Mesendoderm (in vitro differentiated cells): ENCODE results near the gene FAIM.
A peak's percentile ranks its signal among the peaks of the same experiment; 100 is the strongest.
"Not testable (repeated sequence)": the region's sequence is repeated elsewhere in the genome, so short reads cannot be mapped to it uniquely, and the experiment has no call there.

ENCODE experiments used
- DNase-seq: peaks from one replicate; pipeline ENCODE4 v3.0.0; 2013
- H2AK5ac ChIP-seq: 2 replicates; pipeline ENCODE4 v1.6.1; 2013; ENCODE audit warnings: low read length, inconsistent platforms
- H2BK120ac ChIP-seq: 2 replicates; pipeline ENCODE4 v1.6.1; 2013; ENCODE audit warnings: low read depth, mild to moderate bottlenecking, low read length, moderate library complexity, mixed read lengths
- H2BK15ac ChIP-seq: replicated peaks from 2 replicates; pipeline ENCODE4 v1.6.1; 2013; ENCODE audit warnings: low read depth, mild to moderate bottlenecking, moderate library complexity
- H2BK5ac ChIP-seq: 2 replicates; pipeline ENCODE4 v1.6.1; 2013; ENCODE audit warnings: low read length, inconsistent platforms
- H3K18ac ChIP-seq: 2 replicates; pipeline ENCODE4 v1.6.1; 2013; ENCODE audit warnings: mild to moderate bottlenecking, low read length, mixed read lengths
- H3K23ac ChIP-seq: one replicate; pipeline ENCODE4 v1.6.1; 2013; ENCODE audit warnings: low read length
- H3K27ac ChIP-seq: 2 replicates; pipeline ENCODE4 v1.5.1; 2013; ENCODE audit warnings: low read depth, mild to moderate bottlenecking, inconsistent platforms, low read length, moderate library complexity
- H3K27me3 ChIP-seq: 2 replicates; pipeline ENCODE4 v1.6.1; 2013; ENCODE audit warnings: low read length, control low read depth, mild to moderate bottlenecking, inconsistent platforms; ENCODE audit not compliant: insufficient read depth, poor library complexity
- H3K36me3 ChIP-seq: 2 replicates; pipeline ENCODE4 v1.6.1; 2013; ENCODE audit warnings: low read length, inconsistent platforms; ENCODE audit not compliant: control insufficient read depth, insufficient read depth
- H3K4ac ChIP-seq: one replicate; pipeline ENCODE4 v1.6.1; 2013; ENCODE audit warnings: low read depth, mild to moderate bottlenecking, low read length, moderate library complexity
- H3K4me1 ChIP-seq: 2 replicates; pipeline ENCODE4 v1.6.1; 2013; ENCODE audit warnings: low read depth, low read length, inconsistent platforms; ENCODE audit not compliant: control insufficient read depth
- H3K4me2 ChIP-seq: 2 replicates; pipeline ENCODE4 v1.6.1; 2013; ENCODE audit warnings: low read length
- H3K4me3 ChIP-seq: 2 replicates; pipeline ENCODE4 v1.5.1; 2013; ENCODE audit warnings: mild to moderate bottlenecking, low read length
- H3K56ac ChIP-seq: one replicate; pipeline ENCODE4 v1.6.1; 2013; ENCODE audit warnings: low read length
- H3K79me1 ChIP-seq: 2 replicates; pipeline ENCODE4 v1.6.1; 2013; ENCODE audit warnings: low read length, inconsistent platforms
- H3K79me2 ChIP-seq: 2 replicates; pipeline ENCODE4 v1.6.1; 2013; ENCODE audit warnings: mild to moderate bottlenecking, low read length; ENCODE audit not compliant: control insufficient read depth, insufficient read depth
- H3K9ac ChIP-seq: 2 replicates; pipeline ENCODE4 v1.6.1; 2013; ENCODE audit warnings: low read length, inconsistent platforms
- H4K5ac ChIP-seq: one replicate; pipeline ENCODE4 v1.6.1; 2013; ENCODE audit warnings: low read length
- H4K8ac ChIP-seq: one replicate; pipeline ENCODE4 v1.6.1; 2013; ENCODE audit warnings: low read depth, mild to moderate bottlenecking, control low read depth, low read length, moderate library complexity
- WGBS: extraction: QIAGEN DNeasy Blood & Tissue Kit; methylation state at CpG from one replicate; pipeline ENCODE4 v1.1.7; 2013; ENCODE audit warnings: low lambda C conversion rate, missing lambda C conversion rate; ENCODE audit not compliant: insufficient coverage; ENCODE audit errors: extremely low coverage; 5-methylcytosine and 5-hydroxymethylcytosine counted together

FAIM gene

DNA sequence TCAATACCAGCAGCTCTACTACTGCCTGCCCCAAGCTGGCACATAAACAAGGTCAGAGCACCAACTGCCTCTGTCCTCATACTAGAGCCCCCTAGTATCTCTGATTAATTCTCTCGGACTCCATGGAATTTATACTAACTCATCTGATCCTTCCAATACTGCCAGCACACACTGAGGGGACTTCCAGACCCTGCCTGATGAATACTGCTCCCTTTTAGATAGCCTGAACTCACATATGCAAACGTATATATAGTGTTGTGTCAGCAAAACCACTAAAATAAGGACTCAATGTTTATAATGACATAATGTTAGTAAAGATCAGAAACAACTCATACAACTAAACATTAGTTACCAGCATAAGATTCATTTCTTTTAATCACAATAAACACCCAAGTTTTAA is 39.5 kb upstream of the FAIM start:
- no peaks in the 10 kb centered on the region for H3K36me3 ChIP-seq

DNA sequence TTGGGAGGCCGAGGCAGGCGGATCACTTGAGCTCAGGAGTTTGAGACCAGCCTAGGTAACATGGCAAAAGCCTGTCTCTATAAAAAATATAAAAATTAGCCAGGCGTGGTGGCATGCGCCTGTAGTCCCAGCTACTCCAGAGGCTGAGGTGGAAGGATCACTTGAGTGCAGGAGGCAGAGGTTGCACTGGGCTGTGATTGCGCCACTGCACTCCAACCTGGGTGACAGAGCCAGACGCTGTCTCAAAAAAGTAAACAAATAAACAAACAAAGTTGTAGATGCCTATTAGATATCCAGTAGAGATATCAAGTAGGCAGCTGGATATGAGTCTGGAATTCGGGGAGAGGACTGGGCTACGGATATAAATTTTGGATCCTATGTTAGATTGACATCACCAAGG is 38.9 kb upstream of the FAIM start:
- H3K27ac ChIP-seq, H2BK5ac ChIP-seq, H3K79me2 ChIP-seq, H4K8ac ChIP-seq, H2BK15ac ChIP-seq, H4K5ac ChIP-seq, H3K18ac ChIP-seq, H3K4me2 ChIP-seq, H3K4me1 ChIP-seq, H3K36me3 ChIP-seq, H3K79me1 ChIP-seq, H2BK120ac ChIP-seq, H3K27me3 ChIP-seq, H3K4me3 ChIP-seq, H3K56ac ChIP-seq, H3K9ac ChIP-seq, DNase-seq, H3K4ac ChIP-seq, H2AK5ac ChIP-seq, H3K23ac ChIP-seq: not testable (repeated sequence)
- WGBS = no CpG with 5 or more reads among the region's 8 CpGs

More for the DNA sequence above, 39.5 kb upstream of the FAIM start:
- no peak overlapping the region for H3K23ac ChIP-seq
- no CpG with 5 or more reads among the region's 2 CpGs for WGBS
- H4K8ac ChIP-seq = no peak overlapping the region
- H3K4ac ChIP-seq = no peak overlapping the region
- H3K79me1 ChIP-seq = no peaks in the 10 kb centered on the region
- no peak overlapping the region for H4K5ac ChIP-seq
- no peak overlapping the region for H3K4me2 ChIP-seq
- no peak overlapping the region for H2AK5ac ChIP-seq
- no peak overlapping the region for H2BK15ac ChIP-seq
- H2BK5ac ChIP-seq = no peak overlapping the region
- H3K18ac ChIP-seq = no peak overlapping the region
- H3K9ac ChIP-seq = no peak overlapping the region
- H3K4me1 ChIP-seq = no peaks in the 10 kb centered on the region
- no peak overlapping the region for H3K56ac ChIP-seq
- no peak overlapping the region for H3K4me3 ChIP-seq
- H3K27ac ChIP-seq = no peak overlapping the region
- H3K27me3 ChIP-seq = no peaks in the 10 kb centered on the region
- no peaks in the 10 kb centered on the region for H3K79me2 ChIP-seq
- no peak overlapping the region for H2BK120ac ChIP-seq
- DNase-seq = no peak

GRCh38 chr3:138573138-138573537 is 35.4 kb upstream of the FAIM start:
- H4K5ac ChIP-seq = no peak overlapping the region
- no peaks in the 10 kb centered on the region for H3K36me3 ChIP-seq
- H4K8ac ChIP-seq = no peak overlapping the region

GRCh38 chr3:138578141-138578540 is 30.4 kb upstream of the FAIM start:
- Histone ChIP-seq H3K9ac (no peak overlapping the region), H2BK120ac (no peak overlapping the region), H3K4ac (no peak overlapping the region), H3K18ac (no peak overlapping the region), H3K36me3 (no peaks in the 10 kb centered on the region), H3K4me2 (no peak overlapping the region), H2BK5ac (no peak overlapping the region), H2BK15ac (no peak overlapping the region), H3K23ac (no peak overlapping the region), H3K4me1 (peaks cover 8% of the 10 kb centered on the region), H2AK5ac (no peak overlapping the region), H4K8ac (no peak overlapping the region), H3K56ac (no peak overlapping the region), H3K4me3 (no peak overlapping the region), H3K27ac (no peak overlapping the region), H3K27me3 (no peaks in the 10 kb centered on the region), H4K5ac (no peak overlapping the region), H3K79me2 (no peaks in the 10 kb centered on the region), H3K79me1 (no peaks in the 10 kb centered on the region)
- WGBS = no CpG with 5 or more reads among the region's 4 CpGs
- DNase-seq = no peak

More at GRCh38 chr3:138573138-138573537, 35.4 kb upstream of the FAIM start:
- Histone ChIP-seq H2BK15ac (no peak overlapping the region), H3K4ac (no peak overlapping the region), H3K56ac (no peak overlapping the region), H3K4me2 (no peak overlapping the region), H2BK5ac (no peak overlapping the region), H3K18ac (no peak overlapping the region), H3K79me1 (no peaks in the 10 kb centered on the region), H3K9ac (no peak overlapping the region), H3K4me1 (no peaks in the 10 kb centered on the region), H3K79me2 (no peaks in the 10 kb centered on the region), H2AK5ac (no peak overlapping the region), H2BK120ac (no peak overlapping the region), H3K27ac (no peak overlapping the region), H3K27me3 (no peaks in the 10 kb centered on the region), H3K23ac (no peak overlapping the region), H3K4me3 (no peak overlapping the region)
- DNase-seq = no peak
- no CpG with 5 or more reads among the region's 1 CpG for WGBS

GRCh38 chr3:138578961-138579574 is 29.5 kb upstream of the FAIM start:
- H3K4ac ChIP-seq = no peak overlapping the region
- no peak overlapping the region for H4K8ac ChIP-seq
- H3K79me2 ChIP-seq = no peaks in the 10 kb centered on the region

DNA sequence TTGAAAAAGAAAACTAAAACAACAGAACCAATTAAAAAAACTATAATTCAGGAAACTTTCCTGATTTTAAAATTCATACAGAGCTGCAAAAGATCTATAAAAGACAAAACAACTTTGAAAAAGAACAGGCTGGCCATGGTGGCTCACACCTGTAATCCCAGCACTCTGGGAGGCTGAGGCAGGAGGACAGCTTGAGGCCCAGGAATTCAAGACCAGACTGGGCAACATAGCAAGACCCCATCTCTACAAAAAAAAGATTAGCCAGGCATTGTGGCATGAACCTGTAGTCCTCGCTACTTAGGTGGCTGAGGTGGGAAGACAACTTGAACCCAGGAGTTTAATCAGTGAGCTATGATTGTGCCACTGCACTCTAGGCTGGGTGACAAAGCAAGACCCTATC is 21.2 kb upstream of the FAIM start:
- H3K4me2 ChIP-seq = no peak overlapping the region
- no peak overlapping the region for H3K23ac ChIP-seq
- H3K27me3 ChIP-seq = no peaks in the 10 kb centered on the region
- H3K79me2 ChIP-seq = no peaks in the 10 kb centered on the region
- H3K4me3 ChIP-seq = no peak overlapping the region
- no peak overlapping the region for H4K5ac ChIP-seq
- H3K36me3 ChIP-seq = no peaks in the 10 kb centered on the region
- no peak overlapping the region for H2BK5ac ChIP-seq
- no peak overlapping the region for H3K56ac ChIP-seq
- no peak overlapping the region for H2BK15ac ChIP-seq
- DNase-seq = no peak
- H4K8ac ChIP-seq = no peak overlapping the region
- no peak overlapping the region for H2BK120ac ChIP-seq
- H3K4ac ChIP-seq = no peak overlapping the region
- no peak overlapping the region for H3K18ac ChIP-seq
- H3K4me1 ChIP-seq = no peaks in the 10 kb centered on the region
- no peak overlapping the region for H2AK5ac ChIP-seq
- no peak overlapping the region for H3K27ac ChIP-seq
- WGBS = no CpG with 5 or more reads among the region's 1 CpG
- no peak overlapping the region for H3K9ac ChIP-seq
- H3K79me1 ChIP-seq = no peaks in the 10 kb centered on the region

More at GRCh38 chr3:138578961-138579574, 29.5 kb upstream of the FAIM start:
- H3K27ac ChIP-seq = no peak overlapping the region
- H3K18ac ChIP-seq = no peak overlapping the region
- H3K27me3 ChIP-seq = no peaks in the 10 kb centered on the region
- no peak overlapping the region for H3K9ac ChIP-seq
- H3K4me3 ChIP-seq = no peak overlapping the region
- WGBS = no CpG with 5 or more reads among the region's 6 CpGs
- H3K4me2 ChIP-seq = no peak overlapping the region
- no peaks in the 10 kb centered on the region for H3K36me3 ChIP-seq
- no peak overlapping the region for H2AK5ac ChIP-seq
- H3K4me1 ChIP-seq = peaks cover 8% of the 10 kb centered on the region
- H4K5ac ChIP-seq = no peak overlapping the region
- no peak overlapping the region for H3K56ac ChIP-seq
- H2BK120ac ChIP-seq = no peak overlapping the region
- peak overlapping the region; percentile 50 for H3K23ac ChIP-seq
- H3K79me1 ChIP-seq = no peaks in the 10 kb centered on the region
- no peak overlapping the region for H2BK5ac ChIP-seq
- peak; percentile 37 for DNase-seq
- no peak overlapping the region for H2BK15ac ChIP-seq
